Breast epithelium (tissue), 4 donors: ENCODE measurements around the gene ZNF780B. TPM values are rescaled to one million over a fixed set of nuclear protein-coding genes. Genes with fewer than 3 reads are reported as not detected.

ENCODE experiments used
- DNase-seq, 2 donors: peaks; one replicate each; pipeline ENCODE4 v3.0.0-alpha.2; 2019; ENCODE audit warnings: low spot score in 2 of 2
- H3K27ac ChIP-seq, 2 donors: fragments of 200-600 bp; sonication (generic) in 1 of 2; one replicate each; pipeline ENCODE4 v1.5.1; 2016 to 2019; ENCODE audit warnings: mild to moderate bottlenecking in 1 of 2
- H3K27me3 ChIP-seq, 2 donors: fragments of 200-600 bp; sonication (generic) in 1 of 2; one replicate each; pipeline versions ENCODE4 v1.5.1 to v1.6.0; 2017 to 2019; ENCODE audit warnings: control low read depth in 1 of 2, mild to moderate bottlenecking in 1 of 2
- H3K36me3 ChIP-seq: fragments of 200-600 bp; one replicate; pipeline ENCODE4 v1.5.1; 2019
- H3K4me1 ChIP-seq, 2 donors: fragments of 200-600 bp; sonication (generic); one replicate each; pipeline ENCODE4 v1.5.1; 2016 to 2019; ENCODE audit warnings: control low read depth in 1 of 2
- H3K4me3 ChIP-seq, 3 donors: fragments of 200-600 bp; sonication (generic); 1 replicate in 2 of 3; 2 replicates in 1 of 3; pipeline ENCODE4 v1.5.1; 2016 to 2019; ENCODE audit warnings: mild to moderate bottlenecking in 3 of 3, moderate library complexity in 2 of 3
- H3K9me3 ChIP-seq, 2 donors: fragments of 200-600 bp; sonication (generic) in 1 of 2; one replicate each; pipeline ENCODE4 v1.5.1; 2016 to 2019; ENCODE audit warnings: control low read depth in 1 of 2
- CTCF ChIP-seq, 3 donors: fragments of 450-650 bp; IDR thresholded peaks; one replicate each; pipeline ENCODE4 v1.5.1; 2016 to 2017; ENCODE audit warnings: antibody characterized with exemption in 3 of 3, mild to moderate bottlenecking in 3 of 3, moderate library complexity in 3 of 3
- POLR2A ChIP-seq: fragments of 450-650 bp; IDR thresholded peaks from one replicate; pipeline ENCODE4 v1.6.1; 2016; ENCODE audit warnings: antibody characterized with exemption, mild to moderate bottlenecking, moderate library complexity
- POLR2AphosphoS5 ChIP-seq, 3 donors: sonication (generic); formaldehyde crosslinking; IDR thresholded peaks; one replicate each; pipeline ENCODE4 v1.6.1; 2017; ENCODE audit warnings: antibody characterized with exemption in 3 of 3
- intact Hi-C: fragments of 100-400 bp; cut with DNase I; formaldehyde crosslinking; loops from one replicate; pipeline ENCODE4 v1.15.1; 2023; ENCODE audit warnings: low total_unique reads
- total RNA-seq, 3 donors: library from RNA; depleted of rRNA; stranded (reverse); fragments of >200 nt; gene quantifications; one replicate each; pipeline ENCODE4 v1.1.0, GENCODE V29; 2016

Gene ZNF780B
- total RNA-seq, 3 donors from 2014 or later: 12.5 to 30.4 (median 28.8) TPM

GRCh38 chr19:40059624-40060023 lies 3.6 kb upstream of the ZNF780B start:
- Histone ChIP-seq H3K9me3 (peaks cover 5 to 24% of the 10 kb centered on the region in 2 donors), H3K4me1 (peaks cover 0 to 11% of the 10 kb centered on the region in 2 donors), H3K27me3 (no peaks in the 10 kb centered on the region), H3K36me3 (peaks cover 4% of the 10 kb centered on the region), H3K27ac (no peak overlapping the region), H3K4me3 (no peak overlapping the region)
- no peak for DNase-seq
- TF ChIP-seq POLR2A: no peak
- TF ChIP-seq POLR2AphosphoS5 (IDR thresholded peaks at IDR 0.05): no peak
- TF ChIP-seq CTCF (IDR thresholded peaks at IDR 0.05): no peak
- intact Hi-C loops: no loop called here

DNA sequence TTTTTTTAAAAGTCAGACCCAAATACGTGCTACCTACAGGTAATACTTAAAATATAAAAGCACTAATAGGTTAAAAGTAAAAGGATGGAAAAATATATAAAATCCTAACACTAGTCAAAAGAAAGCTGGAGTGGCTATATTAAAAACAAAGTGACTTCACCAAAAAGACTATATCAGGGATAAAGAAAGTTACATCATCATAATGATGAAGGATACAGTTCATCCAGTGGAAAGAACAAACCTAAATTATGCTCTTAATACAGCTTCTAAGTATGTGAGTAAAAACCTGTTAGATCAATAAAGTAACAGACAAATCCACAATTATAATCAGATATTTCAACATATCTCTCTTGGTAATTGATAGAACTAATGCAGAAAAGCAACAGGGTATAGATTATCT lies 1.1 kb upstream of the ZNF780B start:
- Histone ChIP-seq H3K27me3 (no peaks in the 10 kb centered on the region), H3K4me1 (peaks cover 0 to 13% of the 10 kb centered on the region in 2 donors), H3K27ac (no peak overlapping the region), H3K36me3 (peaks cover 4% of the 10 kb centered on the region), H3K4me3 (no peak overlapping the region), H3K9me3 (peaks cover 0 to 22% of the 10 kb centered on the region in 2 donors)
- DNase-seq: no peak
- TF ChIP-seq POLR2A: no peak
- TF ChIP-seq POLR2AphosphoS5 (IDR thresholded peaks at IDR 0.05): no peak
- TF ChIP-seq CTCF (IDR thresholded peaks at IDR 0.05): no peak
- intact Hi-C loops: no loop called here

GRCh38 chr19:40056505-40056904 lies 474 bp upstream of the ZNF780B start:
- Histone ChIP-seq H3K27ac (peak overlapping the region in 1 of 2 donors; percentile 29), H3K9me3 (peaks cover 0 to 22% of the 10 kb centered on the region in 2 donors), H3K4me1 (peaks cover 0 to 13% of the 10 kb centered on the region in 2 donors), H3K36me3 (peaks cover 4% of the 10 kb centered on the region), H3K4me3 (peak overlapping the region; percentile 72 to 78 (median 77)), H3K27me3 (no peaks in the 10 kb centered on the region)
- no peak for DNase-seq
- intact Hi-C loops: no loop called here
- TF ChIP-seq POLR2A: no peak
- TF ChIP-seq CTCF (IDR thresholded peaks at IDR 0.05): no peak
- TF ChIP-seq POLR2AphosphoS5 (IDR thresholded peaks at IDR 0.05): no peak

DNA sequence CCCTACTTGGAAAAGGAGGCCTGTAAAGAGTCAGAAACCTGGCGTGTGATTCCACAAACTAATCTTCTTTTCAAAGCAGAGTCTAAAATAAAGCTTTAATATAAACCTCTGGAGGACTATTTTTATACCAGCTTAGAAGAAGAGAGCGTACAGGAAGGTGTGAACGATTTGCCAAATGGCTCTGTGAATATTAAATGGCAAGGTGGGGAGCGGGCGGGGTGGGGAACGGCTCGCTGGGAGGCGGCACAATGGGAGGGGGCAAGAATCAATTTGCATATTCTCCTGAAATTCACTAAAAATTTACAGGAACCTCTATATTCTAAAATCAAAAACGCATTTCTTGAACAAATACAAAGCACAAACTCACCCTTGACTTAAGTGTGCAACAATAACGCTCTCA lies 982 bp downstream of the ZNF780B start:
- Histone ChIP-seq H3K27me3 (no peaks in the 10 kb centered on the region), H3K4me3 (peak overlapping the region; percentile 72 to 78 (median 77)), H3K4me1 (peaks cover 0 to 13% of the 10 kb centered on the region in 2 donors), H3K36me3 (peaks cover 4% of the 10 kb centered on the region), H3K9me3 (peaks cover 5 to 27% of the 10 kb centered on the region in 2 donors), H3K27ac (no peak overlapping the region)
- no peak for DNase-seq
- intact Hi-C loops: no loop called here
- TF ChIP-seq POLR2AphosphoS5 (IDR thresholded peaks at IDR 0.05): no peak
- no peak for TF ChIP-seq CTCF (IDR thresholded peaks at IDR 0.05)
- TF ChIP-seq POLR2A: no peak

- Histone ChIP-seq H3K27me3 (no peaks in the 10 kb centered on the region), H3K27ac (no peak overlapping the region), H3K36me3 (peaks cover 4% of the 10 kb centered on the region), H3K4me3 (peak overlapping the region in 2 of 3 donors; percentile 72 to 78), H3K9me3 (peaks cover 5 to 27% of the 10 kb centered on the region in 2 donors), H3K4me1 (peaks cover 0 to 13% of the 10 kb centered on the region in 2 donors)
- no peak for DNase-seq
- no peak for TF ChIP-seq CTCF (IDR thresholded peaks at IDR 0.05)
- intact Hi-C loops: no loop called here
These were observed 1.4 kb downstream of the ZNF780B start for GRCh38 chr19:40054632-40055031.
